Suppressor macrophage treated with lipopolysaccharide for 4 hours (primary cell): ENCODE data around the gene GZMB.
"Not testable (repeated sequence)": the region's sequence is repeated elsewhere in the genome, so short reads cannot be mapped to it uniquely, and the experiment has no call there.

ENCODE experiments used
- DNase-seq: peaks from one replicate; pipeline ENCODE4 v3.0.0-alpha.2; 2020

The GZMB gene, protein sequence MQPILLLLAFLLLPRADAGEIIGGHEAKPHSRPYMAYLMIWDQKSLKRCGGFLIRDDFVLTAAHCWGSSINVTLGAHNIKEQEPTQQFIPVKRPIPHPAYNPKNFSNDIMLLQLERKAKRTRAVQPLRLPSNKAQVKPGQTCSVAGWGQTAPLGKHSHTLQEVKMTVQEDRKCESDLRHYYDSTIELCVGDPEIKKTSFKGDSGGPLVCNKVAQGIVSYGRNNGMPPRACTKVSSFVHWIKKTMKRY

GRCh38 chr14:24634158-24634557 is at the start of gene GZMB:
TSS of gene GZMB (minus strand) at chr14:24634190. CDS start at chr14:24634160, 30 bp downstream.
- DNase-seq, result peak; percentile 58

DNA sequence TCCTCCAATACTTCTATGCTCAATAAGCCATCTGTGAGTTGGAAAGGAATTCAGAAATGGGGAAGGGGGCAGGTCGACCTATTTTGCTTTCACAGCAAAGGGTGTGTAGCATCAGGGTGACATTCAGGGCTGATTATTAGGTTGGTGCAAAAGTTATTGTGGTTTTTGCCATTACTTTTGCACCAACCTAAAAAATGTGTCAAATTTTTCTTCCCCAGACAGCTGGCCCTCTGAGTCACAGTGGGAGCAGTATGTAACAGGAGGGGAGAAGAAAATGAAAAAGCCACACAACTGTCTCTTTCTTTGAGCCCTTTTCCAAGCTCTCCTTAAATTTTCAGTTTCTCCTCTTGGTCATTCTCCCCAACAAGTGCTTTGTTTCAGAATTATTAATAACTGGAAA is 47.1 kb upstream of the GZMB start:
- no peak for DNase-seq

DNA sequence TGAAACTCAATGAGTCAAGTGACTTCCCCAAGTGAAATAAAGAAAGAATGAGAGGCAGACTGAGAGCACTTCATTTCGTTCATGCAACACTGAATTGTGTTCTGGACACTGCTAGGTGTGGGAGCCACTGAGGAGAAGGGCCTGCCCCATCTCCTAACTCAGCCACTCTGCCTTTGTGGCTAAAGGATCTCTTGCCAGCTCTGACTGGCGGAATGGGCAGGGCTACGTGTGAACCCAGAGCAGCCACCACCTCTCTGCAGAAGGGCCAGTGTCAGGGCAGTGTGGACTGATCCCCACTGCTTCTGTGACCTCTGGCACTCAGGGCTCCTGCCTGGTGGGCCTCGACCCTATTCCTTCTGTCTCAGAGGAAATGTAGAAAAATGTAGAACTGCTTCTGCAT is 46.5 kb upstream of the GZMB start:
- DNase-seq, result no peak

GRCh38 chr14:24679248-24679961 is 45.4 kb upstream of the GZMB start:
- no peak for DNase-seq

GRCh38 chr14:24678801-24679247 is 44.8 kb upstream of the GZMB start:
- DNase-seq, result peak; percentile 92

GRCh38 chr14:24677956-24678355 is 44.0 kb upstream of the GZMB start:
- DNase-seq, result no peak

- DNase-seq, result peak; percentile 52
Observed at GRCh38 chr14:24674204-24674970, 40.4 kb upstream of the GZMB start.

DNA sequence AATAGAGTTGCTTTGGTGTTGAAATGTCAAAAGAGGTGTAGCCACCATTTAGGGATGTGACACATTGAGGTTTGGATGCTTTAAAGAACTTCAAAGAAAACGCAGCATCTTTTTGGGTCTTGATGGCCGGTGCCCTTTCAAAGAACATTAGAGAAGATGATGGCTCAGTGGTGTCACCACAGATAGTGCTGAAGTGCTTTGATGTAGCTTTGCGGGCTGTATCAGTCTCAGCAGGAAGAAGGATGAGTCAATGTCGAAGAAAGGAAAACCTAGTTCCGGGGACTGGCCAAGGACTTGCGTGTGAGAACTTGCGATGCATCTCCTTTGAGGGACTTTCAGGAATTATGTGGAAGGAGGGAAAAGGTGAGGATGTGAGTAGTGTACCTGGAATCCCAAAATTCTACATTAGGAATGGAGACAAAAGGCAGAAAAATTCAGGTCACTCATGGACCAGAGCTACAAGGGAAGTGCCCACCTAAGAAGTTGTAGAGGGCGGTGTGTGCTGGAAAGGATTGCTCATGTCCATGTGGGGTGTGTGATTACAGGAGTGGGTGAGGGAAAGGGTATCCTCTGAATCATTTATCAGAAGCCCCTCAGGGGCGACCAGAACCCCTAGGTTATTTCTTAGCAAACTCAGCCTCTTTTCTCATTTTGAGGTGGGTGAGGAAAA is 39.7 kb upstream of the GZMB start:
- peak; percentile 50 for DNase-seq

- peak; percentile 44 for DNase-seq
Observed at GRCh38 chr14:24673059-24673458, 39.1 kb upstream of the GZMB start.

- no peak for DNase-seq
Observed at GRCh38 chr14:24670594-24670993, 36.6 kb upstream of the GZMB start.

GRCh38 chr14:24669651-24670050 is 35.7 kb upstream of the GZMB start:
- no peak for DNase-seq

GRCh38 chr14:24665440-24665991 is 31.5 kb upstream of the GZMB start:
- DNase-seq, result no peak

DNA sequence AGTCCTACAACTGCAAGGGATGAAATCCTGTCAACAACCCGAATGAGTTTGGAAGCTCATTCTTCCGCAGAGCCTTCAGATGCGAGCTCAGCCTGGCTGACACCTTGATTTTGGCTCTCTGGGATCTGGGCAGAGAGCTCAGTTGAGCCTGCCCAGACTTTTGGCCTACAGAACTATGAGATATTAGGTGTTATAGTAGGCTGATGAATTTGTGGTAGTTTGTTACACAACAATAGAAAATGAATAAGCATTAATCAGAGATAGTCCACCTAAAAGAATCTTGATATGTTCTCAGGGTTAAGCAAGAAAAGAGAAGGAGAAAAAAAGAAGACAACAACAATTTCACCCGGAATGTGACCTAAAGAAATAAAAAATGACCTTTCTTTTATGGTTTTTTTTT is 30.4 kb upstream of the GZMB start:
- no peak for DNase-seq

DNA sequence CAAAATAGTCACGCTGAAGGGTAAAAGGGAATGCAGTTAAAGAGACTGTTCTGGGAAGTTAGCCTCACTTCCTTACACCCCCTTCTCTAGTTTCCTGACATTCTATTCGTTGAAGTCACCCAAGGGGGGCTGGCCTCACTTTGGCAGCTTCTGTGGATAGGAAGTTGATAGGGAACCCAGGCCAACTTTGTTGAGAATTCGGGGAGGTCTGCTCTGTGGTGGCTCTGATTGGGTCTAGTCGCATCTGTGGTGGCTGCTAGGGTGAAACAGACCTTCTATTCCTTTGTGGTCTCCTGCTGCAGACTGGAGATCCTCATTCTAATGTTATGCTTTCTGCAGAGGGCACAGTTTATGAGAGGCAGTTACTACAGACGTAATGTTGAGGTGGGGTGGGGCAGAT is 28.8 kb upstream of the GZMB start:
- no peak for DNase-seq

GRCh38 chr14:24659916-24660570 is 26.1 kb upstream of the GZMB start:
- no peak for DNase-seq

DNA sequence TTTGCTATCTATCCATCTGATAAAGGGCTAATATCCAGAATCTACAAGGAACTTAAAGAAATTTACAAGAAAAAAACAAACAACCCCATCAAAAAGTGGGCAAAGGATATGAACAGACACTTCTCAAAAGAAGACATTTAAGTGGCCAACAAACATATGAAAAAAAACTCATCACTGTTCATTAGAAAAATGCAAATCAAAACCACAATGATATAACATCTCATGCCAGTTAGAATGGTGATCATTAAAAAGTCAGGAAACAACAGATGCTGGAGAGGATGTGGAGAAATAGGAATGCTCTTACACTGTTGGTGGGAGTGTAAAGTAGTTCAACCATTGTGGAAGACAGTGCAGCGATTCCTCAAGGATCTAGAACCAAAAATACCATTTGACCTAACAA is 14.4 kb upstream of the GZMB start:
- not testable (repeated sequence) for DNase-seq

DNA sequence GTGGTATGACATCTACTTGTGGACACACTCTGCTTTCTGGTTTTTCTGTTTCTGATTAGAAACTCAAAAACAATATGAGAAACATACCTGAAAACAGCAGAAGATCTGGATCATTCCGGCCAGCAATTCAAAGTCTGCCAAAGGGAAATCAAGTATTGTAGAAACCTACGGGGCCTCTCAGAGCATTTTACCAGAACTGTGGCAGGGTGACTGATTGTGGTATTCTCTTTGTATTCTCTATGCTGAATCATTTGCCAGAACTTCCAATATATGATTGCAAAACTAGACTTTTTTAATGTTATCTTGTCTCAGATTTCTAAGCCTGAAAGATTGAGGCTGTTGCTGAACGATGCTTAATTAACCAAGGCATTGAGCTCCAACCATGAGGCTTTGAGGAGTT is 5.9 kb upstream of the GZMB start:
- no peak for DNase-seq

- no peak for DNase-seq
Observed at GRCh38 chr14:24639270-24639669, 5.3 kb upstream of the GZMB start.

DNA sequence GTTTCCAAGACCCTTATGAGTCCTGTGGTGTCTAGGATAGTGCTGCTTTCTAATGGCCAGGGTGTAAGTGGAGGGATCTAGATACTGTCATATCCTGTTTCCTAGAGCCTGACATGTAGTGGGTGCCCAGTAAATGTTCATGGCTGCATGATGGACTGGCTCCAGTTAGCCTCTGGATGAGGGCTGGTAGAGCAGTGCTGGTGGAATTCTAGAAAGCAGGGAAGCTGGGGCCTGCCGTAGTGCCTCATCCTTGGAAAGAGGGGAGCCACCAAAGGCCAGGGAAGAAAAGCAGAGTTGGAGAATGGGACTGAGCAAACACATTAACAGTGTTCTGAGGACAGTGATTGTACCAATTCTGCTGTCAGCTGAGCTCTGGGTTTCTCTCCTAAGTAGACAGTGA is 637 bp downstream of the GZMB start:
- no peak for DNase-seq

DNA sequence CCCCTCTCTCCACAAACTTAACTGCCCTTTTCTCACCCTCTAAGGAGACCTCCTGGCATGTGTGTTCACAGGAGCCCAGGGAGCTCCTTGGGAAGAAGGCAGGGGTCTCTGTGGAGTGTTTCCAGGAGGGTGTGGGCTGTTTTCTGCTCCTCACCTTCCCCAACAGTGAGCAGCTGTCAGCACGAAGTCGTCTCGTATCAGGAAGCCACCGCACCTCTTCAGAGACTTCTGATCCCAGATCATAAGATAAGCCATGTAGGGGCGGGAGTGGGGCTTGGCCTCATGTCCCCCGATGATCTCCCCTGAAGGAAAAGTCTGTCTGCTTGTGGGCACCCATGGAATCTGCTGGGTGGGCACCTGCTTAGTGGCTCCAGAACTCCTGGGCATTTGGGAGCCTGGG is 1.2 kb downstream of the GZMB start:
- DNase-seq, result no peak

DNA sequence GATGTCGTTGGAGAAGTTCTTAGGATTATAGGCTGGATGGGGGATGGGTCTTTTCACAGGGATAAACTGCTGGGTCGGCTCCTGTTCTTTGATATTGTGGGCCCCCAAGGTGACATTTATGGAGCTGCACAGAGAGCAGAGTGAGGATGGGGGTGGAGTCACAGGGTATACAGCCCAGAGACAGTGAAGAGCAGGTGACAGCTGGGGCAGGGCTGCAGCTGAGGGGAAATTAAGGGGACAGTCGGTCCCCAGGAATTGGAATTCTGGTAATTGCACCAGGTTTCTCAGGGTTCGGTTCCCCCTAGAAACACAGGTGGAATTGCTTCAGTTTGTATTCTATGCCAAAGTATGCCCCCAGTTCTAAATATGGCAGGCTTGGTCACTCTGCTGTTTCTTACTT is 1.7 kb downstream of the GZMB start:
- no peak for DNase-seq

GRCh38 chr14:24631749-24632335 is 2.1 kb downstream of the GZMB start:
- DNase-seq, result no peak
